ENCODE results near the gene CTCFL.
"Not testable (repeated sequence)": the region's sequence is repeated elsewhere in the genome, so short reads cannot be mapped to it uniquely, and the experiment has no call there.

Gene CTCFL

GRCh38 chr20:57507477-57507876 is 17.5 kb downstream of the CTCFL start:
- DNase-seq (ENCODE audit: low spot score), result no peak

- DNase-seq (ENCODE audit: low spot score), result no peak
These were observed 19.0 kb downstream of the CTCFL start for GRCh38 chr20:57505979-57506378.

GRCh38 chr20:57504411-57504810 is 20.5 kb downstream of the CTCFL start:
- DNase-seq (ENCODE audit: low spot score), result no peak

GRCh38 chr20:57503035-57503658 is 21.8 kb downstream of the CTCFL start:
- no peak for DNase-seq (ENCODE audit: low spot score)

- no peak for DNase-seq (ENCODE audit: low spot score)
These were observed 22.6 kb downstream of the CTCFL start for GRCh38 chr20:57502336-57502700.

GRCh38 chr20:57501461-57502335 is 23.2 kb downstream of the CTCFL start:
- DNase-seq (ENCODE audit: low spot score), result no peak

- DNase-seq (ENCODE audit: low spot score), result no peak
These were observed 24.0 kb downstream of the CTCFL start for GRCh38 chr20:57500962-57501361.

- DNase-seq (ENCODE audit: low spot score), result no peak
These were observed 24.7 kb downstream of the CTCFL start for GRCh38 chr20:57500235-57500634.

- no peak for DNase-seq (ENCODE audit: low spot score)
These were observed 25.3 kb downstream of the CTCFL start for GRCh38 chr20:57499676-57500075.

- DNase-seq (ENCODE audit: low spot score), result no peak
These were observed 26.2 kb downstream of the CTCFL start for GRCh38 chr20:57498425-57499400.

- DNase-seq (ENCODE audit: low spot score), result no peak
These were observed 28.3 kb downstream of the CTCFL start for GRCh38 chr20:57496592-57496991.

GRCh38 chr20:57495978-57496377 is 29.0 kb downstream of the CTCFL start:
- DNase-seq (ENCODE audit: low spot score), result no peak

- no peak for DNase-seq (ENCODE audit: low spot score)
These were observed 31.8 kb downstream of the CTCFL start for GRCh38 chr20:57493091-57493615.

- DNase-seq (ENCODE audit: low spot score), result no peak
These were observed 33.6 kb downstream of the CTCFL start for GRCh38 chr20:57491373-57491772.

- DNase-seq (ENCODE audit: low spot score), result not testable (repeated sequence)
These were observed 36.7 kb downstream of the CTCFL start for GRCh38 chr20:57488277-57488676.

GRCh38 chr20:57485770-57486169 is 39.2 kb downstream of the CTCFL start:
- DNase-seq (ENCODE audit: low spot score), result no peak

- no peak for DNase-seq (ENCODE audit: low spot score)
These were observed 40.2 kb downstream of the CTCFL start for GRCh38 chr20:57484772-57485171.

- no peak for DNase-seq (ENCODE audit: low spot score)
These were observed 41.5 kb downstream of the CTCFL start for GRCh38 chr20:57483287-57484050.

GRCh38 chr20:57482796-57483195 is 42.1 kb downstream of the CTCFL start:
- DNase-seq (ENCODE audit: low spot score), result no peak

- no peak for DNase-seq (ENCODE audit: low spot score)
These were observed 42.8 kb downstream of the CTCFL start for GRCh38 chr20:57482148-57482547.

- DNase-seq (ENCODE audit: low spot score), result no peak
These were observed 43.6 kb downstream of the CTCFL start for GRCh38 chr20:57481281-57481711.

All from CD4-positive, alpha-beta T cell treated with Interleukin-6 at 100 ng/mL for 8 hours (primary cell).